GM04504 (cell line): ENCODE results near the gene RASSF6.
"Not testable (repeated sequence)": the region's sequence is repeated elsewhere in the genome, so short reads cannot be mapped to it uniquely, and the experiment has no call there.

Experiments
- DNase-seq: peaks from one replicate; pipeline ENCODE4 v3.0.0-alpha.2; 2012; ENCODE audit warnings: low read depth

RASSF6 gene

GRCh38 chr4:73576381-73576780 is 43.9 kb downstream of the RASSF6 start:
- DNase-seq: no peak

GRCh38 chr4:73575660-73576059 is 44.6 kb downstream of the RASSF6 start:
- no peak for DNase-seq

- peak; percentile 42 for DNase-seq
Measured at GRCh38 chr4:73573794-73574528, 46.3 kb downstream of the RASSF6 start.

- not testable (repeated sequence) for DNase-seq
Measured at GRCh38 chr4:73550865-73551264, 69.4 kb downstream of the RASSF6 start.

- no peak for DNase-seq
Measured at GRCh38 chr4:73544620-73545019, 75.6 kb downstream of the RASSF6 start.

- DNase-seq: no peak
Measured at GRCh38 chr4:73541251-73541650, 79.0 kb downstream of the RASSF6 start.

- DNase-seq: no peak
Measured at GRCh38 chr4:73540826-73541225, 79.4 kb downstream of the RASSF6 start.

GRCh38 chr4:73539386-73539785 is 80.8 kb downstream of the RASSF6 start:
- no peak for DNase-seq

- DNase-seq: no peak
Measured at GRCh38 chr4:73538162-73538561, 82.1 kb downstream of the RASSF6 start.

GRCh38 chr4:73533515-73534422 is 86.5 kb downstream of the RASSF6 start:
- DNase-seq: no peak

- no peak for DNase-seq
Measured at GRCh38 chr4:73528171-73528570, 92.1 kb downstream of the RASSF6 start.

- no peak for DNase-seq
Measured at GRCh38 chr4:73527196-73527595, 93.0 kb downstream of the RASSF6 start.

- DNase-seq: no peak
Measured at GRCh38 chr4:73525611-73526010, 94.6 kb downstream of the RASSF6 start.

GRCh38 chr4:73523126-73523525 is 97.1 kb downstream of the RASSF6 start:
- no peak for DNase-seq
